HG03521 (cell line): Measurements from ENCODE around the gene FAM180B.

Experiments
- ATAC-seq: cut with Tn5 transposase; IDR thresholded peaks from one replicate; pipeline ENCODE4 v1.9.1; 2021; ENCODE audit warnings: mild to moderate bottlenecking, moderate library complexity; ENCODE audit not compliant: unreplicated experiment

FAM180B gene

DNA sequence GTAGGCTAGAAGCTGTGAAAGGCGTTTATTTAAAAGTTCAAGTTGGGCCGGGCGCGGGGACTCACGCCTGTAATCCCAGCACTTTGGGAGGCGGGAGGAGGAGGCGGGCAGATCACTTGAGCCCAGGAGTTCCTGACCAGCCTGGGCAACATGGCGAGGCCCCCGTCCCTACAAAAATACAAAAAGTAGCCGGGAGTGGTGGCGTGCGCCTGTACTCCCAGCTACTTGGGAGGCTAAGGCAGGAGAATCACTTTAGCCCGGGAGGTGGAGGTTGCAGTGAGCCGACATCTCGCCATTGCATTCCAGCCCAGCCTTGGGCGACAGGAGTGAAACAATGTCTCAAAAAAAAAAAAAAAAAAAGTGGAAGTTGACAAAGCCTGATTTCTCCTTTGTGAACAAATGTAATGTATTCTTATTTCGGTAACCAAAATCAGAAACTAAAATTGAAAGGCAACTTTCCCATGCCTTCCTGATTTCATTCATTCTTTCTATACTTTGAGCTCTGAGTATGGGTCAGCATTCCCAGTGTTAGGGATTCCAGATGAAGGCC lies 20.3 kb upstream of the FAM180B start:
- no peak for ATAC-seq

DNA sequence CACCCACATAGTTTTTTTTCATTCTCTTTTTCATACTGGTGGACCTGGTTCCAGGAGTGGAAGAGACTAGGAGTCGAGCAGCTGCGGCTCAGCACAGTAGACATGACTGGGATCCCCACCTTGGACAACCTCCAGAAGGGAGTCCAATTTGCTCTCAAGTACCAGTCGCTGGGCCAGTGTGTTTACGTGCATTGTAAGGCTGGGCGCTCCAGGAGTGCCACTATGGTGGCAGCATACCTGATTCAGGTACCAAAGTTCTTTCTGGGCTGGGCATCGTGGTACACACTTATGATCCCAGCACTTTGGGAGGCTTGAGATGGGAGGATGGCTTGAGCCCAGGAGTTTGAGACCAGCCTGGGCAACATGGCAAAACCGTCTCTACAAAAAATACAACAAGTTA lies 16.8 kb upstream of the FAM180B start:
- no peak for ATAC-seq

DNA sequence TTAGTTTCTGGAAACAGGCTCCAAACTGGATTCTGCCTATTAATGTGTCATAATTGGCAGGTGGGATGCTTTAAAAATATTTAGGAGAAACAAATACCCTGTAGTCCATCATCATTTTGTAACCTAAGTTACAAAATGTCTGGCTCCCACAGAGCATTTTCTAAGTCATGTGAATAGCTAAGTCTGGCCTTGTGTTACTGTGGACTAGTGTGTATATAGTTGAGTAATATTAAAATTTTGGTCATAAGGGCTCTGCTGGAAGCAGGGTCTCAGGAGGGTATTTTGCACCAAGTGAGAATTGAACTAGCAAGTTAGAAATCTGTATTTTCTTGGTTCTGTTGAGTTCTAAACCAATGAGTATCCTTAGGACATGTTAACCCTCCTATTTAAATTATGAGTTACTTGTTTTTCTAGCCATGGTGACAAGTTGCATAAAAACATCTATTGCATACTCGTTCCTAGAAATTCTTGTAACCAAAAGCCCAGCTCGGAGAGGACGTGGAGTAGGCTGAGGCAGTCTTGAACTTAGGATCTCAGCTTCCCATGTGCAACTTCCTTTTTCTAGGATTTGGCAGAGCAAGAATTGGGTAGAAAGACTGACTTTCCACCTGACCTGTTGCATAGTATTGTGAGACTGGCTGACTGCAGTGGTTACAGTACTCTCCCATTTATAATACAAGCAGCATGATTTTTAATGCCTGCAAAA lies 15.7 kb upstream of the FAM180B start:
- ATAC-seq, result no peak

DNA sequence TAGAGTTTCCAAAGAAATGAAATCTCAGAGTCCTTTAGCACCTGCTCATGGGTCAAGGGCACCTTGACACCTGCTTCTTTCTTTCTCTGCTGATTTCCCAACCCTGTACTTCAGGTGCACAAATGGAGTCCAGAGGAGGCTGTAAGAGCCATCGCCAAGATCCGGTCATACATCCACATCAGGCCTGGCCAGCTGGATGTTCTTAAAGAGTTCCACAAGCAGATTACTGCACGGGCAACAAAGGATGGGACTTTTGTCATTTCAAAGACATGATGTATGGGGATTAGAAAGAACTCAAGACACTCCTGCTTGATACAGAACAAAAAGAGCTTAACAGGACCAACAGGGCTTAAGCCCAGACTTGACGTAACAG lies 15.1 kb upstream of the FAM180B start:
- ATAC-seq, result no peak

DNA sequence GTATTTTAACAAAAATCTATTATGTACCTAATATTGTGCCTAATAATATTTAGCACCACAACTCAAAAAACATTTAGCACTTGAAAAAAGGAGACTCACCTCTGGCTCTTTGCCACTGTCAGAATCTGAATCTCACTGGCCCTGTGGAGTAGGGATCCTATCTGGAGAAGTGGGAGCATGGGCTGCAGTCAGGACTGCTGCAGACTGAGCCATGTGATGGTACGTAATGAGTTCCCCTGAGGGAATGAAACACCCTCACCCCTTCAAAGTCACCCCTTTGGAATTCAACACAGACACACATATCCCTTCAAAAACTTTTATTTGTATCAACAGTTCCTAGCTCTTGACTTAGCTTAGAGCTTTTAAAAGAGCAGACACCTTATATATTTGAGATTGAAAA lies 14.6 kb upstream of the FAM180B start:
- ATAC-seq, result no peak

DNA sequence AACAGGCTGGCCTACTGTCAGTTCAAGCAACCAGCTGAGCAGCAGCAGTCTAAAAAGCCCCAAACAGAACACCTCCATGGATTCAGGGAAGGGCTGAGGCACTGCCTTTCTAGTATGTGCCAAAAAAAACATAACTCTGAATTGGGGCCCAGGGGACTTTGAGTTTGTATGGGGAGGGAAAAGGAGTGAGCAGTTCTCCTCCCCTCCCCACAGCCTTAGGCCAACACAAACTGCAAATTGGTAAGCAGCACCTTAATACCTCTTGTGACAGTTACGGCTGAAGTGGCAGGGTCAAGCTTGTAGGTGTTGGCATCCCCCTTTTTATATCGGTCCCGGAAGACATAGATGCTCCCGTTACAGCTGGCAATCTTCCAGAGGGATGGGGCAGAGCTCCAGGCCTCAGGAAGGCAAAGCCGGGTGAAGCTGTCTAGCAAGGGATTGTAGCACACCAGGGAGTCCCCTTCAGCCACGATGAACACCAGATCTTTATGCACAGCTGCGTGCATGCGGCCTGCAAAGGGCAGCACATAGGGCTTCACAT lies 13.7 kb upstream of the FAM180B start:
- ATAC-seq, result no peak

DNA sequence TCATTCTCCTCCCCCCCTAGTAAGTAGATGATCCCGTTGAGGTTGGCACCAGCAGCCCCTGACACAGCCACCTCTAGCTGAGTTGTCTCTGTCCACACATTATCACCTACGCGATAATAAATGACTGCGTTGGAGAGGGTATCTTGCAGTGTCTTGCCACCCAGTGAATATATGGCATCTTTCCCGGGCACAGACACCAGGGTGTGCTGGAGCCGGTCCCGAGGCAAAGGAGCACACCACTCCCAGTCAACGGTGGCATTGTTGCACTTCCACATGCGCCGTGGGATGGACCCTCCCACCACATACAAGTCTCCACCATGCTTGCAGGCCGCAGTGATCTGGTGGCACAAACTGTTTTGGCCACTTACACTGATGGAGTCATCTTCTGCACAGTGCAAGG lies 13.2 kb upstream of the FAM180B start:
- no peak for ATAC-seq

DNA sequence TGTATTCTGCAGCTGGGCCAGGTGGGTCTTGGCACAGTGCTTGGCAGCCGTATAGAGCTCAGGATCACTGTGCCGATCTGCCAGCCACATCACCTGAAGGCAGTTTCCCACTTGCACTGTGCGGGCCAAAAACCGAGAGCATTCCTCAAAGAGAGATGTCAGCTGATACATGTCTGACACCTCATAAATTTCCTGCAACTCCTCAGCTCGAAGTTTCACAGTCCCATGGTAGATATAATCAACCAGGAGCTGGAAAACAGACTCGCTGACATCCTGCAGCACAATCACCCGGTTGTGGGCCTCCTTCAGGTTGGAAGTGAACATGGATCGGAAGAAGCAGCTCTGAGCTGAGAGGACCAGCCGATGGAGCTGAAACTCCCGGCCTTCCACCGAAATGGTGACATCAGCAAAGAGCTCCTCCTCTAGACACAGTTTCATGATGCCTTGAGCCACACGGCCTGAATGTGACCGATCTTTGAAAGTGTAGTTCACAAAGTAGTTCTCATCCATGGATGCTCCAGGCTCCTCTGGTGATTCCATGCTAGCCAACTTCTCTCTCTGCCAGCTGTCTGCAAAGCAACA lies 8.9 kb upstream of the FAM180B start:
- no peak for ATAC-seq

DNA sequence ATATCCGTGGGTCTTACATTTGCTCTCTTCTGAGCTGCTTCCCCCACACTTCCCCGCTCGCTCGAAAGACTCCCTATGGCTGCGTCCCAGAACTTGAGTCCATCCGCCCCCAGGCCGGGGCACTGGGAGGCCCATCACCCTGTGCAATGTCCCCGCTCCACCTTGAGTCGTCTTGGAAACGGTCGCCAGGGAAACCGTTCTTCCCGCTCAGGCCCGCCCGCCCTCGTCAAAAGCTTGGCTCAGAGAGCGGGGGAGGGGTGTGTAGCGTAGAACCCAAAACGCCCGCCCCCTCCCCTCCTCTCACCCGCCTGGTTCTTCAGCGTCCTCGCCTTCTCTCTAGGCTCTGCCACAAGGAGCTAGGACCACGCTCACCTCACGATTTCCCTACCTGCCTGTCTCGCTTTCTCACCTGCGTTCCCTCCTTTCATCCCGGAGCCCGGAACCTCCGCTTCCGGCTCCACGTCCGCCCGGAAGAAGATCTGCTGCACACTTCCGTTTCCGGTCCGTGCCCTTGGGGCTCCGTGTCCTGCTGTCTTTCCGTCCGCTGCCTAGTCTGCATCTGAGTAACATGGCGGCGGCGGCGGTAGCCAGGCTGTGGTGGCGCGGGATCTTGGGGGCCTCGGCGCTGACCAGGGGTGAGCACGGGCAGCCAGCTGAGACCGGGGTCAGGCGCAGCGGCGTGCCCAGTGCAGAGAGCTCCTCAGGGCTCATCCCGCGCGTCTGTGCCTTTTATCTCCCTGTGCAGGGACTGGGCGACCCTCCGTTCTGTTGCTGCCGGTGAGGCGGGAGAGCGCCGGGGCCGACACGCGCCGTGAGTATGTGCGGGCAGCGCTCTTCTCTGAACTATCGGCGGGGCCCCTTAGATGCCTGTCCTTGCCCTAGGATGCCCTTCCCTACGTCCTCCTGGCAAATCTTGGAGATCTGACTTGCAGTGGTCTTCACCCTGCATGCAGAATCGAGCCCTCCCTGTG lies 7.7 kb upstream of the FAM180B start, which contains the start of the genes KBTBD4 and NDUFS3:
KBTBD4 (minus strand) TSS at position 447 of the 971 bp plus-strand sequence; CDS start at position 428, 19 bp downstream.
NDUFS3 (plus strand) TSS at position 551 of the 971 bp plus-strand sequence; CDS start at position 569, 18 bp downstream.
- peak; percentile 90 for ATAC-seq

DNA sequence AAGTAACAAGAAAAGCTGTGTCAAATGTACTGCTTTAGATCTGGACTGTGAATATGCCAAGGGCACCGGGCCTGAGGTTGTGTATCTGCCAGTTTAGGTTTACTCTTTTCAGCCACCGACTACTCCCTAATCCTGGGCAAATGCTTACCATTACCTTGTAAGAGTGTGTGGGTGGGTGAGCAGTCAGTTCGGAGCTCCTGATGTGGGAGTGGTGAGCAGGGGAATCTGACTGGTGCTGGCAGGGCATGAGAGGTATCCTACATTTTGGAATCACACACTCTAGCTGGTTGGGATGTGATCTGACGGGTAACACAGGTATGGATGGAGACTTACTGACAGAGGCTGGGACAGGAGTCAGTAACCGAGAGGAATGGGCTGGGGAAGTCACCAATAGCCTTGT lies 2.6 kb upstream of the FAM180B start:
- ATAC-seq, result no peak

DNA sequence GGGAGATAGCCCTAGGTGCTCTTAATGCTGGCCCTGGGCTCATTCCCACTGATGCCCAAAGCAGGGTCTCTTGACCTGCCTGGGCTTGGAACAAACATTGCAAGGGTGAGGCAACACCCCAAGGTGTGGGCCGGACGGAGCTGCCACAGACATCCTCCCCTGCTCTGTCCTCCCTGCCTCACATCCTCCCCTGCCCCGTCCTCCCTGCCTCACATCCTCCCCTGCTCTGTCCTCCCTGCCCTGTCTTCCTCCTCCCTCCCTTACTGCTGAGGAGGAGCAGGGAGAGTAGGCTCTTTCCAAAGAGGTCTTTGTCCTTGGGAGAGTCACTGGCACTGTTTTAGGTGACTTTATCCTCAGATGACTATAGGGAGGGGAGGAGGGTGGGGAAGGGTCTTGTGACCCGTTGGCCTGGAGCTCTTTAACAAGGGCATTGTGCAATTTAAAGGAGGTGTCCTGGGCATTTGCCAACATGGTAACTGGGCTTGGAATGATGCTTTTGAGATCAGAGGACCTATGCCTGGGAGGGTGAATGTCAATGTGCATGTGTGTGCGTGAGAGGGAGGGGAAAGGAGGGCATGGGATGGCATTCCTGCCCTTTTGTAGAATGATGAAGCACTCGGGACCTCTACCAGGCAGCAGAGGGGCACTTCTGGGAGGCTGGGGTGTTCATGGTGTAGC lies 700 bp downstream of the FAM180B start:
- no peak for ATAC-seq

DNA sequence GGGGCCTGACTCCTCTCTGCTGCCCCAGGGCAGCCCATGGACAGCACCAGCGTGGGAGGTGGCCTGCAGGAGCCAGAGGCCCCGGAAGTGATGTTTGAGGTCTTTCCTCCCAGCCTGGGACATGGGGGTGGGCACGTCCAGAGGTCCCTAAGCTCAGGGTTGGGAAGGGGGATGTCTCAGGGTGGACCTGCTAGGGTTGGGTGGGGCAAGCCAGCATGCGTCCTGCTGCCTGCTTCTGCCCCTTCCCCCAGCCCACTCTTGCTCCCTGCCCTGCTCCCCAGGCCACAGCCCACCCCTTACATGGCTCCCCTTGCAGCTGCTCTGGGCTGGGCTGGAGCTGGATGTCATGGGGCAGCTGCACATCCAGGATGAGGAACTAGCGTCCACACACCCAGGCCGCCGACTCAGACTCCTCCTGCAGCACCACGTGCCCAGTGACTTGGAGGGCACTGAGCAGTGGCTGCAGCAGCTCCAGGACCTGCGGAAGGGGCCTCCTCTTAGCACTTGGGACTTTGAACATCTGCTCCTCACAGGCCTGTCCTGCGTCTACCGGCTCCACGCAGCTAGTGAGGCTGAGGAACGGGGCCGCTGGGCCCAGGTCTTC lies 1.3 kb downstream of the FAM180B start:
- no peak for ATAC-seq

DNA sequence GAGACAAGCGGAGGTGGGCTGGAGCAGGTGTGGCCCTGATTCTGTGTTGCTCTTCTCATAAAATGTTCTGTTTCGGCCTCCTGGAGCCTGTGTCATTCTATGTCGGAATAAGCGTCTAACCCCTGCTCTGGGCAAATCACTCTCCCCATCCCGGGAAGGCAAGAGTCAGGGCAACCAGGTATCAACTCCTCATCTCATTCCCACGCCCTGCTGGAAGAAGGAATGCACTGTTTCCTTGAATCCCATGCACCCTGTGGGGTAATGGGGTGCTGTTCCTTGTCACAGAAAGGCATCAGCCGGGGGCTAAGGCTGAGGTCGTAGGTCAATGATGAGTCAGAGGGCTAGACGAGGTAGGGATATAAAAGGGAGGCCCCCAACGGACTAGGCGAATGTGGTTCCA lies 2.6 kb downstream of the FAM180B start:
- ATAC-seq, result no peak

DNA sequence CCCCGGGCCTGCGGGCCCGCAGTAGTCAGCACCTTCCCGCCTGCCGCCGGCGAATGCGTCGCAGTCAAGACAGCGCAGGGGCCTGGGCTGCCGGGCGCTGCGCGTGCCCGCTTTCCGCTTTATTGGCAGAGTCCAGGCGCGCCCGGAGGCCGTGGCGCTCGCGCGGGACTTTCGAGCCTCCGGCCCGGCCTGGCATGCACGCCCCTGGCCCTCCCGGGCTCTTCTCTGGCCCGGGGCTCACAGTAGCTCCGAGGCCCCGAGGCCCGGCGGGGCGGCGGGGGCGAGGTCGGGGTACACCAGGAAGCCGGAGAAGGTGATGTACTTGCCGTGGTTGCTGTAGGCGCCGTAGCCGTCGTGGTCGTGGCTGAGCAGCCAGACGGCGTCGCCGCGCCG lies 3.1 kb downstream of the FAM180B start:
- no peak for ATAC-seq

DNA sequence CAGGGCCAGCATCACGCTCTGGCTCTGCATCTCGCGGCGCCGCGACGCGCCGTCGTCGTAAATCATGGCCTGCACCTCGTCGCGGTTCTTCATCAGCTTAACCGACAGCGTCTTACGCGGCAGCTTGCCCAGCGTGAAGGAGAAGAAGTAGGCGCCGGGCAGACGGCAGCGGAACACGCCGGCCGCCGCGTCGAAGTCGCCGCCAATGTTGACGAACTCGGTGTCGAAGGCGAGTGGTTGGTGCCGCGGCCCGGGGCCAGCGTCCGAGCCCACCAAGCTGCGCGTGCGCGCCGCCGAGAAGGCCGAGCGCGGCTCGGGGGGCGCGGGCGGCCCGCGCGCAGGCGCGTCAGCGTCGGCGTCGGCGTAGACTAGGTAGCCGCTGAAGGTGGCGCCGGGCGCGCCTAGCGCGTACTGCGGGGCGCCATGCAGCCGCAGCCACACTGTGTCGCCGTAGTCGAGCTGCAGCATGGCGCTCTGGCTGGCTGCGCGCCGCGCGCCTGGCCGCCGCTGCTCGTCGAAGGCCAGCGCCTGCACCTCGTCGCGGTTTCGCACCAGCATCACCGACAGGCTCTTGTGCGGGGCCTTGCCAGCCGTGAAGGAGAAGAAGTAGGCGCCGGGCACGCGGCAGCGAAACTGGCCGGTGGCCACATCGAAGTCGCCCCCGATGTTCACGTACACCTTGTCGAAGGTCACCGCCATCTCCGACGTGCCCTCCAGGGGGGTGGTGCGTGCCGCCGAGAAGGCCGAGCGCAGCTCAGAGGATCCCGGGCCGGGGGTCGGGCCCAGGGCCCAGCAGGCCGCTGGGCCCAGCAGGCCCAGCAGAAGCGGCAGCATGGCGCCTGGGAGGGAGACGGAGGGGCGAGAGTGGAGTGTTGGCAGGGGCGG lies 3.7 kb downstream of the FAM180B start:
- no peak for ATAC-seq

DNA sequence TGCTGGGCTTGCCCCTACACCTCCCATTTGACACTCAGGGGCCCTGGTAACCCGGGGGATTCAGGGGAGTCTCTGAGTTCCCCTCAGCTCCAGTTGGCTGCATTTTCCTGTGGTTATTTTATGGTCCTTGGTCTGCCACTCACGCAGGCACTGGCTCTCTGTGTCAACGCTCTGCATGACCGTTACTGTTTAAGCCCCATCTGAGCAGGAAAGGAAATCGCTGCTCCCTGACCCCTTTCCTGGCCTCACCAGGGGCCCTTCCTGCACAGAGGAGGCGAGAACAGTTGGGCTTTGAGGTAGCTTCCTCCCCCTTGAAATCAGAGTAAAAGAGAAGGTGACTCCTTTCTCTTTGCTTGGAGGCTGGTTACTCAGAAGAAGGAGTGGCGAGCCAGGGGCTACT lies 5.3 kb downstream of the FAM180B start:
- ATAC-seq, result no peak

DNA sequence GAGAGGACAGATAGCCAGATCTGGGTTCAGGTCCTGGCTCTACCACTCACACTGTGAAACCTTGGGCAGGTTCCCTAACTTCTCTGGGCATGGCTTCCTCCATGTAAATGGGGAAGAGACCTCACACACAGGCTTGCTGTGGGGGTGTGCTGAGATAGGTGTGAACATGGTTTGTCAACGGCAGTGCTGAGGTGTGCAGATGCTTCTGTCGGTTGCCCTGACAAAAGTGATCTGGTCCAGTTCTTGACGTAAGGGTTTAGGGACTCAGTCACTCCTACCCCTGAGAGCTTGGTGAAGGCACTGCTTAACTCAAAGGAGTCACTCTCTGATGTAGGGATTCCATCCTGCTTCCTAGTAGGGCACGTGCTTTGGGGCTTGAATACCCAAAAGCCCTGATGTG lies 5.8 kb downstream of the FAM180B start:
- ATAC-seq, result no peak

DNA sequence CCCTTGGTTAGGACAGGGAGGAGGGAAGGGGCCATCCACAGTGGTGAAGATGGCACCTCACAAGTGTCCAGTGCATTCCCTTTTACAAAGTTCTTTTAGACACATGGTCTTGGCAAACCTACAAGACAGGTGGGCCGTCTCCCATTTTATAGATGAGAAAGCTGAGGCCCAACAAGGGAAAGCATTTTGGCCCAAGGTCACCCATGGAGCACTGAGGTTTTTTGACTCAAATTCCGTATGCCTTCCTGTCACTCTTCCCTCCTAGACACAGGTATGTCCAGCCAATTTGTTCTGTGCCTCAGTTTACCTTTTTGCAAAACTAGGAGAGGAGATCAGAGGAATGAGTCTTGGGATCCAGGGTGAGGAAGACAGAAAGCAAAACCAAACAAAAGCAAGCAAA lies 6.5 kb downstream of the FAM180B start:
- no peak for ATAC-seq

DNA sequence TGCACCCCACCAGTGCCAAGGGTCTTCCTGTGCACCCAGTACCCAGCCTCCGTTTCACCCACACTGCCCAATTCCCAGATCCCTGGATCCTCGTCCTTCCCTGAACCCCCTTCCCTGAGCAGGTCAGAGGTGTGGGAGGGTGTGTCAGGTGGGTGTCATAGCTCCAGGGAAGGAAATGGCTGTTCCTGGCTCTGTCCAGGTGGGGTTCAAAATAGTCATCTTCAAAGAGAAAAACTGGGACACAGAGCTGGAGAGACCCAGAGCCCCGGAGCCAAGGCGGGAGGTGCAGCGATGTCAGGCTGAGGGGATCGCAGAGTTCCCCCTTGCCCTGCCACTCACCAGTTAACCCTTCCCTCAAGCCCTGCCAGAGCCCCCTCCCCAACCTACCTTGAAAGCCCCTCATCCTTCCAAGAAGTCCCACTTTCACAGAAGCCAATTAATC lies 7.0 kb downstream of the FAM180B start:
- ATAC-seq, result no peak
